GM23338 (cell line): ENCODE measurements around the gene AP1M1. TPM values are rescaled to one million over a fixed set of nuclear protein-coding genes. Genes with fewer than 3 reads are reported as not detected.
A peak's percentile ranks its signal among the peaks of the same experiment; 100 is the strongest.

ENCODE experiments used
- ATAC-seq: fragments of 200-7000 bp; cut with Tn5 transposase; 3 replicates; pipeline ENCODE4 v1.9.1; 2020
- DNase-seq: peaks from one replicate; pipeline ENCODE4 v3.0.0-alpha.2; 2015; ENCODE audit warnings: low spot score
- H2AFZ ChIP-seq: fragments of 200-600 bp; sonication (generic); 2 replicates; pipeline ENCODE4 v1.8.0; 2016; ENCODE audit warnings: antibody characterized with exemption, mild to moderate bottlenecking, moderate library complexity
- H3F3A ChIP-seq: fragments of 200-600 bp; sonication (generic); replicated peaks from 2 replicates; pipeline ENCODE4 v1.8.0; 2017; ENCODE audit warnings: antibody characterized with exemption, mixed run types, low read depth
- H3K27ac ChIP-seq: fragments of 200-600 bp; sonication (generic); 2 replicates; pipeline ENCODE4 v1.6.1; 2016; ENCODE audit warnings: low read depth
- H3K27me3 ChIP-seq: fragments of 200-600 bp; sonication (generic); 2 replicates; pipeline ENCODE4 v1.8.0; 2016; ENCODE audit warnings: mild to moderate bottlenecking, mixed run types, moderate library complexity; ENCODE audit not compliant: insufficient read depth
- H3K36me3 ChIP-seq: fragments of 200-600 bp; sonication (generic); 2 replicates; pipeline ENCODE4 v1.8.0; 2016; ENCODE audit warnings: mild to moderate bottlenecking; ENCODE audit not compliant: insufficient read depth
- H3K4me1 ChIP-seq: fragments of 200-600 bp; sonication (generic); 2 replicates; pipeline ENCODE4 v1.8.0; 2016; ENCODE audit warnings: mild to moderate bottlenecking, moderate library complexity; ENCODE audit not compliant: insufficient read depth
- H3K4me2 ChIP-seq: fragments of 200-600 bp; sonication (generic); 2 replicates; pipeline ENCODE4 v1.7.1; 2017; ENCODE audit warnings: mixed run types
- H3K4me3 ChIP-seq: fragments of 200-600 bp; sonication (generic); 2 replicates; pipeline ENCODE4 v1.6.1; 2016; ENCODE audit warnings: mixed run types
- H3K79me2 ChIP-seq: fragments of 200-600 bp; sonication (generic); replicated peaks from 2 replicates; pipeline ENCODE4 v1.8.0; 2017; ENCODE audit warnings: mild to moderate bottlenecking; ENCODE audit not compliant: insufficient read depth
- H3K9me2 ChIP-seq: fragments of 200-600 bp; sonication (generic); 2 replicates; pipeline ENCODE4 v1.8.0; 2017; ENCODE audit not compliant: insufficient read depth
- H4K20me1 ChIP-seq: fragments of 200-600 bp; sonication (generic); replicated peaks from 2 replicates; pipeline ENCODE4 v1.8.0; 2017; ENCODE audit warnings: mild to moderate bottlenecking; ENCODE audit not compliant: insufficient read depth
- H3K27ac Mint-ChIP-seq: 2 replicates; pipeline ENCODE4 v1.8.0; 2020; ENCODE audit warnings: inconsistent platforms, mild to moderate bottlenecking, moderate library complexity, mixed read lengths
- H3K27me3 Mint-ChIP-seq: 3 replicates; pipeline ENCODE4 v1.8.0; 2022; ENCODE audit warnings: low read depth, mild to moderate bottlenecking, moderate library complexity, mixed read lengths, inconsistent platforms; ENCODE audit not compliant: insufficient read depth, poor library complexity
- H3K36me3 Mint-ChIP-seq: 3 replicates; pipeline ENCODE4 v1.8.0; 2021; ENCODE audit warnings: low read depth, mild to moderate bottlenecking, inconsistent platforms, moderate library complexity, mixed read lengths
- H3K4me1 Mint-ChIP-seq: 3 replicates; pipeline ENCODE4 v1.8.0; 2020; ENCODE audit warnings: mild to moderate bottlenecking, inconsistent platforms, mixed read lengths
- H3K4me3 Mint-ChIP-seq: 3 replicates; pipeline ENCODE4 v1.8.0; 2021; ENCODE audit warnings: moderate library complexity, mild to moderate bottlenecking, inconsistent platforms, mixed read lengths
- H3K9me3 Mint-ChIP-seq: 3 replicates; pipeline ENCODE4 v1.8.0; 2020; ENCODE audit warnings: moderate library complexity, mild to moderate bottlenecking, inconsistent platforms, mixed read lengths
- ETS1 ChIP-seq: IDR thresholded peaks from 2 replicates; pipeline ENCODE4 v1.6.1; 2016; ENCODE audit warnings: antibody characterized with exemption
- EZH2 ChIP-seq: fragments of 200-600 bp; sonication (generic); IDR thresholded peaks from one replicate; pipeline ENCODE4 v1.8.0; 2017; ENCODE audit warnings: antibody characterized with exemption, mild to moderate bottlenecking, low read depth; ENCODE audit not compliant: unreplicated experiment
- REST ChIP-seq: IDR thresholded peaks from one replicate; pipeline ENCODE4 v1.6.1; 2018; ENCODE audit warnings: antibody characterized with exemption; ENCODE audit not compliant: unreplicated experiment
- ZNF331 ChIP-seq: fragments of 250-450 bp; sonication (Bioruptor Pico); IDR thresholded peaks from 2 replicates; pipeline ENCODE4 v1.5.0; 2020; ENCODE audit warnings: low read depth, mild to moderate bottlenecking, moderate library complexity
- ZNF462 ChIP-seq: fragments of 250-450 bp; sonication (Bioruptor Pico); IDR thresholded peaks from 2 replicates; pipeline ENCODE4 v1.5.0; 2020; ENCODE audit warnings: mild to moderate bottlenecking, moderate library complexity
- polyA plus RNA-seq: library from polyadenylated mRNA; unstranded; fragments of >200 nt; fragmentation: Nextera tagmentation; extraction: Ambion mirVana; gene quantifications from 2 replicates; pipeline ENCODE4 v1.2.1, GENCODE V29; 2016
- total RNA-seq: library from RNA; depleted of rRNA; stranded (reverse); fragments of >200 nt; shearing (Covaris generic); gene quantifications from 2 replicates; pipeline ENCODE4 v1.2.3, GENCODE V29; 2014

The AP1M1 gene
- total and polyA plus RNA-seq, 2 experiments from 2014 or later = 22.0 to 32.0 TPM

DNA sequence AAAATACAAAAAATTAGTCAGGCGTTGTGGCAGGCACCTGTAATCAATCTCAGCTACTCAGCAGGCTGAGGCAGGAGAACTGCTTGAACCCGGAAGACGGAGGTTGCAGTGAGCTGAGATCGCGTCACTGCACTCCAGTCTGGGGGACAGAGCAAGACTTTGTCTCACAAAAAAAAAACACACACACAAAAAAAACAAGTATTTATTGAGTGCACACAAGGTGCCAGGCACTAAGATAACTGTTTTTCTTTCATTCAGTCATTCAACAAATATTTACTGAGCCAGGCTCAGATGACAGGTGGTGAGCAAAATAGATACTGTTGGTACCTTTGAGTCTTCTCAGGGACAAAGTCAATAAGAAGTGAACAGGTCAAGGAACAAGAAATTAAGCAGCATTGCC lies 30.7 kb upstream of the AP1M1 start:
- Histone ChIP-seq H4K20me1 (no peaks in the 10 kb centered on the region), H3K27me3 (no peaks in the 10 kb centered on the region), H3K79me2 (no peaks in the 10 kb centered on the region), H2AFZ (no peak overlapping the region), H3K4me2 (no peak overlapping the region), H3K4me3 (no peak overlapping the region), H3K36me3 (no peaks in the 10 kb centered on the region), H3K9me2 (no peaks in the 10 kb centered on the region), H3K27ac (no peak overlapping the region), H3F3A (no peaks in the 10 kb centered on the region), H3K4me1 (no peaks in the 10 kb centered on the region)
- Mint-ChIP-seq H3K4me1 (no peaks in the 10 kb centered on the region), H3K27ac (no peak overlapping the region), H3K36me3 (peaks cover 3% of the 10 kb centered on the region; the same call in 1 of the 3 replicates), H3K9me3 (peaks cover 45% of the 10 kb centered on the region), H3K27me3 (no peaks in the 10 kb centered on the region), H3K4me3 (no peak overlapping the region)
- DNase-seq = no peak
- ATAC-seq = no peak
- no peak for TF ChIP-seq ZNF331 (CRISPR knock-in tag)
- TF ChIP-seq ETS1 = no peak

- Histone ChIP-seq H3K36me3 (no peaks in the 10 kb centered on the region), H3K4me2 (no peak overlapping the region), H3F3A (no peaks in the 10 kb centered on the region), H3K27me3 (no peaks in the 10 kb centered on the region), H3K4me3 (no peak overlapping the region), H3K9me2 (no peaks in the 10 kb centered on the region), H2AFZ (no peak overlapping the region), H3K27ac (no peak overlapping the region), H3K4me1 (no peaks in the 10 kb centered on the region), H4K20me1 (no peaks in the 10 kb centered on the region), H3K79me2 (no peaks in the 10 kb centered on the region)
- peak; percentile 13 for DNase-seq
- TF ChIP-seq EZH2 = no peak
- Mint-ChIP-seq H3K27me3 (no peaks in the 10 kb centered on the region), H3K27ac (no peak overlapping the region), H3K4me3 (no peak overlapping the region), H3K4me1 (no peaks in the 10 kb centered on the region), H3K9me3 (peaks cover 60% of the 10 kb centered on the region), H3K36me3 (peaks cover 3% of the 10 kb centered on the region; the same call in 1 of the 3 replicates)
- ATAC-seq = no peak
Observed at GRCh38 chr19:16168465-16169081, 29.1 kb upstream of the AP1M1 start.

DNA sequence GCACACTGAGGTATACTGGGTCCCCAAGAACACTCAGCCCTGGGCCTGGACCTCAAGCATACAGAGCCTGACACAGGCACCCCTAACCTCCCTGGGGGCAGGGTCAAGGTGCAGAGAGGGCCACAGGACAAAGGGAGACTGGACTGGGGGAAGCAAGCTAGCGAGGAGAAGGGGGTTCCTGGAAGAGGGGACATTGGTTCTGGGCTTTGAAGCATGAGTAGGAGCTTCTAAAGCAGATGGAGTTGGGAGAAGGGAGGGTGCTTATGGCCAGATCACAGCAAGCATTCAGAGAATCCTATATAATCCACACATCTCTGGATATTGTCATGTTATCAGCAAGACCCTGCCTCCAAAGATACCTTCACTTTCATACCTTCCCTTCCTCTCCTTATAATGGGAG lies 27.6 kb upstream of the AP1M1 start:
- peaks cover 3% of the 10 kb centered on the region; the same call in 1 of the 3 replicates for H3K36me3 Mint-ChIP-seq
- ATAC-seq = no peak
- no peaks in the 10 kb centered on the region for H3K4me1 Mint-ChIP-seq
- no peak for TF ChIP-seq REST
- TF ChIP-seq ZNF462 (CRISPR knock-in tag) = no peak

More for the DNA sequence above, 27.6 kb upstream of the AP1M1 start:
- Histone ChIP-seq H3K4me1 (no peaks in the 10 kb centered on the region), H2AFZ (no peak overlapping the region), H3K9me2 (no peaks in the 10 kb centered on the region), H3F3A (no peaks in the 10 kb centered on the region), H3K79me2 (no peaks in the 10 kb centered on the region), H4K20me1 (no peaks in the 10 kb centered on the region), H3K36me3 (no peaks in the 10 kb centered on the region), H3K4me3 (no peak overlapping the region), H3K4me2 (no peak overlapping the region), H3K27ac (no peak overlapping the region), H3K27me3 (no peaks in the 10 kb centered on the region)
- peaks cover 68% of the 10 kb centered on the region for H3K9me3 Mint-ChIP-seq
- DNase-seq = no peak
- H3K27ac Mint-ChIP-seq = no peak overlapping the region
- H3K4me3 Mint-ChIP-seq = no peak overlapping the region
- H3K27me3 Mint-ChIP-seq = peaks cover 4% of the 10 kb centered on the region
